Mesothelial cell of epicardium (in vitro differentiated cells): ENCODE data around the gene POLE. TPM values are rescaled to one million over a fixed set of nuclear protein-coding genes. Genes with fewer than 3 reads are reported as not detected.

ENCODE experiments used
- DNase-seq, 2 experiments: peaks; one replicate each; pipeline ENCODE4 v3.0.0; 2021; ENCODE audit warnings: low spot score in 2 of 2; ENCODE audit not compliant: unreplicated experiment in 2 of 2
- H3K27ac Mint-ChIP-seq: 2 replicates; pipeline ENCODE4 v1.8.0; 2021; ENCODE audit warnings: mixed read lengths
- H3K27me3 Mint-ChIP-seq: 2 replicates; pipeline ENCODE4 v1.8.0; 2021; ENCODE audit warnings: low read depth, mixed read lengths
- H3K36me3 Mint-ChIP-seq: 2 replicates; pipeline ENCODE4 v1.8.0; 2021; ENCODE audit warnings: mixed read lengths
- H3K4me1 Mint-ChIP-seq: 2 replicates; pipeline ENCODE4 v1.8.0; 2021; ENCODE audit warnings: mixed read lengths
- H3K4me3 Mint-ChIP-seq: 2 replicates; pipeline ENCODE4 v1.8.0; 2021; ENCODE audit warnings: mild to moderate bottlenecking, moderate library complexity, mixed read lengths
- H3K9me3 Mint-ChIP-seq: 2 replicates; pipeline ENCODE4 v1.8.0; 2021; ENCODE audit warnings: mixed read lengths
- CTCF ChIP-seq: fragments of 200-600 bp; sonication (generic); IDR thresholded peaks from one replicate; pipeline ENCODE4 v1.5.0; 2021; ENCODE audit warnings: antibody characterized with exemption; ENCODE audit not compliant: unreplicated experiment
- total RNA-seq: library from RNA; stranded (reverse); gene quantifications from 3 replicates; pipeline ENCODE4 v1.2.1, GENCODE V29; 2021

Gene POLE
- total RNA-seq, 1 donor from 2014 or later = 124 TPM

- Mint-ChIP-seq H3K9me3 (no peaks in the 10 kb centered on the region), H3K4me3 (no peak overlapping the region), H3K4me1 (no peaks in the 10 kb centered on the region)
Observed at GRCh38 chr12:132660052-132660451, 27.1 kb downstream of the POLE start.

GRCh38 chr12:132659146-132659545 lies 28.0 kb downstream of the POLE start:
- H3K27me3 Mint-ChIP-seq = no peaks in the 10 kb centered on the region
- DNase-seq = no peak

More at GRCh38 chr12:132660052-132660451, 27.1 kb downstream of the POLE start:
- Mint-ChIP-seq H3K27ac (no peak overlapping the region), H3K36me3 (peaks cover 40% of the 10 kb centered on the region), H3K27me3 (no peaks in the 10 kb centered on the region)
- TF ChIP-seq CTCF = no peak
- DNase-seq = no peak

GRCh38 chr12:132658149-132658894 lies 28.8 kb downstream of the POLE start:
- H3K4me3 Mint-ChIP-seq = no peak overlapping the region
- TF ChIP-seq CTCF = no peak
- H3K9me3 Mint-ChIP-seq = no peaks in the 10 kb centered on the region
- H3K27me3 Mint-ChIP-seq = no peaks in the 10 kb centered on the region
- peaks cover 45% of the 10 kb centered on the region for H3K36me3 Mint-ChIP-seq
- H3K27ac Mint-ChIP-seq = no peak overlapping the region
- H3K4me1 Mint-ChIP-seq = no peaks in the 10 kb centered on the region
- no peak for DNase-seq

More at GRCh38 chr12:132659146-132659545, 28.0 kb downstream of the POLE start:
- Mint-ChIP-seq H3K9me3 (no peaks in the 10 kb centered on the region), H3K4me1 (no peaks in the 10 kb centered on the region), H3K27ac (no peak overlapping the region), H3K4me3 (no peak overlapping the region), H3K36me3 (peaks cover 39% of the 10 kb centered on the region)
- no peak for TF ChIP-seq CTCF

- no peak for DNase-seq
- Mint-ChIP-seq H3K36me3 (peaks cover 43% of the 10 kb centered on the region), H3K4me1 (no peaks in the 10 kb centered on the region), H3K4me3 (no peak overlapping the region), H3K27ac (no peak overlapping the region), H3K27me3 (no peaks in the 10 kb centered on the region), H3K9me3 (no peaks in the 10 kb centered on the region)
- no peak for TF ChIP-seq CTCF
Observed at GRCh38 chr12:132657004-132657727, 30.0 kb downstream of the POLE start.

GRCh38 chr12:132653567-132654290 lies 33.4 kb downstream of the POLE start:
- H3K9me3 Mint-ChIP-seq = no peaks in the 10 kb centered on the region

More at GRCh38 chr12:132653567-132654290, 33.4 kb downstream of the POLE start:
- no peaks in the 10 kb centered on the region for H3K4me1 Mint-ChIP-seq
- DNase-seq = no peak
- H3K27me3 Mint-ChIP-seq = no peaks in the 10 kb centered on the region
- no peak for TF ChIP-seq CTCF
- H3K27ac Mint-ChIP-seq = no peak overlapping the region
- no peak overlapping the region for H3K4me3 Mint-ChIP-seq
- H3K36me3 Mint-ChIP-seq = peaks cover 37% of the 10 kb centered on the region
